ENCODE results near the gene CDC42EP3. TPM values are rescaled to one million over a fixed set of nuclear protein-coding genes. Genes with fewer than 3 reads are reported as not detected.

CDC42EP3 gene
- total RNA-seq, 4 donors from 2014 or later: 9.0 to 38.0 (median 23.5) TPM

GRCh38 chr2:37622450-37623100 is 48.9 kb downstream of the CDC42EP3 start:
- TF ChIP-seq POLR2AphosphoS5 (IDR thresholded peaks at IDR 0.05) (no peak), EP300 (IDR thresholded peaks at IDR 0.05) (no peak), CTCF (IDR thresholded peaks at IDR 0.05) (no peak), POLR2A (IDR thresholded peaks at IDR 0.05) (no peak)
- 85% methylated on average over 4 of the region's 4 CpGs for WGBS

GRCh38 chr2:37621199-37621598 is 50.2 kb downstream of the CDC42EP3 start:
- DNase-seq (ENCODE audit: low spot score in 2 of 2): no peak
- Histone ChIP-seq H3K36me3 (no peaks in the 10 kb centered on the region), H3K27ac (no peak overlapping the region), H3K4me3 (no peak overlapping the region), H3K27me3 (no peaks in the 10 kb centered on the region), H3K9me3 (no peaks in the 10 kb centered on the region), H3K4me1 (peaks cover 21% of the 10 kb centered on the region)
- no peak for TF ChIP-seq POLR2AphosphoS5 (IDR thresholded peaks at IDR 0.05)
- no peak for TF ChIP-seq EP300 (IDR thresholded peaks at IDR 0.05)
- no peak for TF ChIP-seq POLR2A (IDR thresholded peaks at IDR 0.05)
- no peak for TF ChIP-seq CTCF (IDR thresholded peaks at IDR 0.05)
- WGBS: 94% methylated on average over 1 of the region's 1 CpG

More at GRCh38 chr2:37622450-37623100, 48.9 kb downstream of the CDC42EP3 start:
- Histone ChIP-seq H3K4me1 (peaks cover 17% of the 10 kb centered on the region), H3K4me3 (no peak overlapping the region), H3K36me3 (no peaks in the 10 kb centered on the region), H3K27me3 (no peaks in the 10 kb centered on the region), H3K27ac (no peak overlapping the region), H3K9me3 (no peaks in the 10 kb centered on the region)
- DNase-seq (ENCODE audit: low spot score in 2 of 2): no peak

GRCh38 chr2:37619959-37620300 is 51.5 kb downstream of the CDC42EP3 start:
- H3K36me3 ChIP-seq: no peaks in the 10 kb centered on the region
- no peak overlapping the region for H3K27ac ChIP-seq
- H3K4me1 ChIP-seq: peaks cover 16% of the 10 kb centered on the region
- no peak overlapping the region for H3K4me3 ChIP-seq
- H3K9me3 ChIP-seq: no peaks in the 10 kb centered on the region
- TF ChIP-seq POLR2A (IDR thresholded peaks at IDR 0.05): no peak
- TF ChIP-seq CTCF (IDR thresholded peaks at IDR 0.05): no peak
- no peak for TF ChIP-seq POLR2AphosphoS5 (IDR thresholded peaks at IDR 0.05)
- no peak for TF ChIP-seq EP300 (IDR thresholded peaks at IDR 0.05)
- DNase-seq (ENCODE audit: low spot score in 2 of 2): no peak
- no peaks in the 10 kb centered on the region for H3K27me3 ChIP-seq

- peaks cover 14% of the 10 kb centered on the region for H3K4me1 ChIP-seq
- H3K9me3 ChIP-seq: no peaks in the 10 kb centered on the region
- H3K4me3 ChIP-seq: no peak overlapping the region
- WGBS: 76% methylated on average over 7 of the region's 7 CpGs
- no peaks in the 10 kb centered on the region for H3K36me3 ChIP-seq
- TF ChIP-seq POLR2AphosphoS5 (IDR thresholded peaks at IDR 0.05) (no peak), POLR2A (IDR thresholded peaks at IDR 0.05) (no peak), CTCF (IDR thresholded peaks at IDR 0.05) (no peak), EP300 (IDR thresholded peaks at IDR 0.05) (no peak)
- no peak for DNase-seq (ENCODE audit: low spot score in 2 of 2)
- no peak overlapping the region for H3K27ac ChIP-seq
- no peaks in the 10 kb centered on the region for H3K27me3 ChIP-seq
These were observed 52.0 kb downstream of the CDC42EP3 start for GRCh38 chr2:37619230-37619958.

- DNase-seq (ENCODE audit: low spot score in 2 of 2): no peak
- no peaks in the 10 kb centered on the region for H3K36me3 ChIP-seq
- no peaks in the 10 kb centered on the region for H3K9me3 ChIP-seq
- peaks cover 12% of the 10 kb centered on the region for H3K4me1 ChIP-seq
- H3K27me3 ChIP-seq: no peaks in the 10 kb centered on the region
- no peak for TF ChIP-seq EP300 (IDR thresholded peaks at IDR 0.05)
- no peak for TF ChIP-seq POLR2A (IDR thresholded peaks at IDR 0.05)
- TF ChIP-seq POLR2AphosphoS5 (IDR thresholded peaks at IDR 0.05): no peak
- TF ChIP-seq CTCF (IDR thresholded peaks at IDR 0.05): no peak
- H3K27ac ChIP-seq: no peak overlapping the region
- WGBS: 91% methylated on average over 3 of the region's 3 CpGs
- H3K4me3 ChIP-seq: no peak overlapping the region
These were observed 53.1 kb downstream of the CDC42EP3 start for GRCh38 chr2:37618326-37618725.
